ENCODE measurements around the gene TOR1AIP2. TPM values are rescaled to one million over a fixed set of nuclear protein-coding genes. Genes with fewer than 3 reads are reported as not detected.

Gene TOR1AIP2
- polyA plus RNA-seq, 1 donor from 2014 or later: 10.8 TPM

DNA sequence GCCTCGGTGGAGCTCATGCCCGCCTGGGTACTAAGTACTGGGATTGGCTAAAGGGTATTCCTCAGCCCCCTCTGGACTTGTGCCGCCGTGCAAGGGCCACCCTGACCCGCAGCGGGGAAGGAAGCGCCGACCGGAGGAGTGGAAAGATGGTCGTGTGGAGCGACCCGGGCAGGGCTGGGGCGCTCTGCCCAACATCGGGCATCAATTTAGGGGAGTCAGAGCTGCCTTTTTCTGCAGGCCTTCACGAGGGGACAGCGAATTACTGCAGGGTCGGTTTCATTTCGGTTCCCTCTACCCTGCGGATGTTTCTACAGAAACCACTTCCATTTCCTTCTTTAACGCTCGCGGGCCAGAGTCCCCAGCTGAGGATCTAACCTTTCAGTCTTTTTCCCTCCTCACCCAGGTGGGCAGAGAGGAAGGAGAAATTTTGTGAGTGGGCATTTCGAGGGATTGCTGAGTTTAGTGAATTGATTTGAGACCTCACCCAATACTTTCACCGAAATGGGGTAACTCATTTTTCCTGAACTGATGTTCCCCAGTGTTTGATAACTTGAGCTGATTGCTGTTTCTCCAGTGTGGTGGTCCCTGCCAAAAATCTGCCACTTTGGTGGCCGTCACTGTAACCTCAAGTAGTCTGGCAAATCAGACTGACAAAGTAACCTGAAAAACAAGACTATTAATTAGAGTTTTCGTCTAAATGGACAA lies 5.6 kb upstream of the TOR1AIP2 start:
- H3K4me3 Mint-ChIP-seq: peak overlapping the region; percentile 90 to 100 (median 98)

DNA sequence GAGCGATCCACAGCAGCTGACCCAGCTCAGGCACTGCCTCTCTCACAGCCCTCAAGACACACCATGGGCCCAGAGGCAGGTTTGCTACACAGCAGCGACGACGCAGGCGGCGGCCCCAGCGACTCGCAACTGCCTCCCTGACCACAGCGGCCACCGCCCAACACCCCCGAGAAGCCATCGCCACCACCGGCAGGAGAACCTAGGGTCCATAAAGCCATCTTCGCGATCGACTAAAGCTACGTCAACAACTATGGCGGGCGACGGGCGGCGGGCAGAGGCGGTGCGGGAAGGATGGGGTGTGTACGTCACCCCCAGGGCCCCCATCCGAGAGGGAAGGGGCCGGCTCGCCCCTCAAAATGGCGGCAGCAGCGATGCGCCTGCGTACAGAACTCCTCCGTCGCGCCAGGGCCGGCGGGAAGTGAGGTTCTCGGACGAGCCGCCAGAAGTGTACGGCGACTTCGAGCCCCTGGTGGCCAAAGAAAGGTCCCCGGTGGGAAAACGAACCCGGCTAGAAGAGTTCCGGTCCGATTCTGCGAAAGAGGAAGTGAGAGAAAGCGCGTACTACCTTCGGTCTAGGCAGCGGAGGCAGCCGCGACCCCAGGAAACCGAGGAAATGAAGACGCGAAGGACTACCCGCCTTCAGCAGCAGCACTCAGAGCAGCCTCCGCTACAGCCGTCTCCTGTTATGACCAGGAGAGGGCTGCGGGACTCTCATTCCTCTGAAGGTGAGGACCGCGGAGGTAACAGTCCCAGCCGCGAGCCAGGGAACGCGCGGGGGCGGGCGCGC lies 4.8 kb upstream of the TOR1AIP2 start, which contains the start of gene TOR1AIP1:
Gene TOR1AIP1, plus strand, starts transcription at position 33 of the 787 bp plus-strand sequence. Its CDS starts 218 bp downstream, at position 251.
- H3K4me1 Mint-ChIP-seq: peaks cover 36 to 44% (median 42%) of the 10 kb centered on the region in 3 donors
- peak within 1 kb of the TSS; percentile 90 to 100 (median 98) for H3K4me3 Mint-ChIP-seq
- no peaks in the 10 kb centered on the region for H3K9me3 Mint-ChIP-seq
- H3K36me3 Mint-ChIP-seq: no peaks in the 10 kb centered on the region
- peak within 1 kb of the TSS; percentile 97 to 100 (median 99) for H3K27ac Mint-ChIP-seq
- no peaks in the 10 kb centered on the region for H3K27me3 Mint-ChIP-seq

More for the DNA sequence above, 5.6 kb upstream of the TOR1AIP2 start:
- Mint-ChIP-seq H3K4me1 (peaks cover 38 to 45% (median 44%) of the 10 kb centered on the region in 3 donors), H3K36me3 (no peaks in the 10 kb centered on the region), H3K27me3 (no peaks in the 10 kb centered on the region), H3K9me3 (no peaks in the 10 kb centered on the region), H3K27ac (peak overlapping the region; percentile 97 to 100 (median 99))

GRCh38 chr1:179881642-179882252 lies 4.1 kb upstream of the TOR1AIP2 start:
- H3K27ac Mint-ChIP-seq: peak overlapping the region; percentile 97 to 100 (median 99)
- H3K4me1 Mint-ChIP-seq: peaks cover 36 to 41% (median 39%) of the 10 kb centered on the region in 3 donors
- no peaks in the 10 kb centered on the region for H3K36me3 Mint-ChIP-seq
- H3K9me3 Mint-ChIP-seq: no peaks in the 10 kb centered on the region
- no peaks in the 10 kb centered on the region for H3K27me3 Mint-ChIP-seq
- peak overlapping the region; percentile 90 to 100 (median 98) for H3K4me3 Mint-ChIP-seq

DNA sequence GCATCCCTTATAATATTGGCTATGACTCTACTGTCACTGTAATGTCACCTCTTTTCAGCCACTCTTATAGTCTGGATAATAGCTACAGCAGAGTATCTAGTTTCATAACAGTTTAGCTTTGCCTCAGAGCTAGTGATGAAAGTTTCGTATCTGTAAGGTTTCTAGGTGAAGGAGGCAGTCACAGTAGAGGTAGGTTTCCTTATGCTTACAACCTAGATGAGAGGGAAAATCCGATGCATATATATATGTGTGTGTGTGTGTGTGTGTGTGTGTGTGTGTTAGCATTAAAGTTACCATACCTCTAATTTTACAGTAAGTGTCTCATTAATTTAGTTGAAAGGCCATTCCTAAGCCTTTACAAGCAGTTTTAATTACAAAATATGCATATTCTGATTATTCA lies 2.2 kb upstream of the TOR1AIP2 start:
- no peaks in the 10 kb centered on the region for H3K36me3 Mint-ChIP-seq
- no peaks in the 10 kb centered on the region for H3K27me3 Mint-ChIP-seq
- H3K9me3 Mint-ChIP-seq: no peaks in the 10 kb centered on the region
- H3K4me1 Mint-ChIP-seq: peaks cover 33 to 38% (median 37%) of the 10 kb centered on the region in 3 donors
- no peak overlapping the region for H3K27ac Mint-ChIP-seq
- H3K4me3 Mint-ChIP-seq: peak overlapping the region in 1 of 4 donors; percentile 68

GRCh38 chr1:179876300-179876715 lies 1.3 kb downstream of the TOR1AIP2 start:
- no peaks in the 10 kb centered on the region for H3K27me3 Mint-ChIP-seq
- H3K9me3 Mint-ChIP-seq: no peaks in the 10 kb centered on the region
- H3K4me3 Mint-ChIP-seq: peak overlapping the region; percentile 57 to 90 (median 88)
- peak overlapping the region; percentile 46 to 81 (median 57) for H3K27ac Mint-ChIP-seq
- H3K36me3 Mint-ChIP-seq: no peaks in the 10 kb centered on the region
- H3K4me1 Mint-ChIP-seq: peaks cover 27 to 46% (median 30%) of the 10 kb centered on the region in 3 donors

- Mint-ChIP-seq H3K36me3 (no peaks in the 10 kb centered on the region), H3K4me1 (peaks cover 26 to 47% (median 29%) of the 10 kb centered on the region in 3 donors), H3K4me3 (peak overlapping the region in 1 of 4 donors; percentile 45), H3K9me3 (no peaks in the 10 kb centered on the region), H3K27me3 (no peaks in the 10 kb centered on the region), H3K27ac (no peak overlapping the region)
Observed at GRCh38 chr1:179875596-179876299, 1.9 kb downstream of the TOR1AIP2 start.

DNA sequence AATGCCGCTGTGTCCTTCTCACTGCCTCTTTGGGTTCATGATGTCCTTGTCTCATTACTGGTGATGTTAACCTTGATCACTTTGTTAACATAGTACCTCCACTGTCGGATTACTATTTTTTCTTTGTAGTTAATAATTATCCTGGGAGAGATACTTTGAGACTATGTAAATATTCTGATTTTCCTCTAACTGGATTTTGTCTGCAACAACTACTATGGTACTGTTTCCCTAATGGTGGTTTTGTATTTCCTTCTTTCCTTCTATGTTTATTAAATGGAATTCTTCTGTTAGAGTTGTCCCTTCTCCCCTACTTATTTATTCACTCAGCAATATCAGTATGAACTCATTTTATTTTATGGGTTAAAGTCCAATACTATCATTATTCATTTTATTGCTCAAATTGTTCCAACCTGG lies 4.2 kb downstream of the TOR1AIP2 start:
- Mint-ChIP-seq H3K36me3 (no peaks in the 10 kb centered on the region), H3K9me3 (no peaks in the 10 kb centered on the region), H3K4me3 (peak overlapping the region in 1 of 4 donors; percentile 45), H3K27me3 (no peaks in the 10 kb centered on the region), H3K4me1 (peaks cover 26 to 44% (median 29%) of the 10 kb centered on the region in 3 donors), H3K27ac (peak overlapping the region in 2 of 3 donors; percentile 44 to 61)

DNA sequence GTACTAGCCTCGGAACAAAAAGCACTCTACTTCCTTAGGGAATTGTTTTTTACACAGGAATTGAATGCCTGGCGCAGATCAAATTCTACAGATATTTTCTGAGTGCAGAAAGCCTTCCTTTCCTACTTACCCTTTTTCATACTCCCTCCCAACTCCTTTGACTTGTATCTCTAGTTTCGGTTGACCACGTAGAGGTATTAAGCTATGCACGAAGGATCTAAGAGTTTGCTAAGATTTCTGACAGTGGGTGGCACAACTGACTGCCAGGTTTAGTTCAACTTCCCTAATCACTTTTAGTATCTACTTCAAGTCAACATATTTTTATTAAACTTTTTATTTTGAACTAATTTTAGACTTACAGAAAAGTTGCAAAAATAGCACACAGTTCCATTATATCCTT lies 5.0 kb downstream of the TOR1AIP2 start:
- peaks cover 22 to 41% (median 26%) of the 10 kb centered on the region in 3 donors for H3K4me1 Mint-ChIP-seq
- H3K27ac Mint-ChIP-seq: peak overlapping the region in 2 of 3 donors; percentile 37 to 72
- no peaks in the 10 kb centered on the region for H3K9me3 Mint-ChIP-seq
- no peaks in the 10 kb centered on the region for H3K36me3 Mint-ChIP-seq
- no peaks in the 10 kb centered on the region for H3K27me3 Mint-ChIP-seq
- peak overlapping the region in 1 of 4 donors; percentile 59 for H3K4me3 Mint-ChIP-seq

DNA sequence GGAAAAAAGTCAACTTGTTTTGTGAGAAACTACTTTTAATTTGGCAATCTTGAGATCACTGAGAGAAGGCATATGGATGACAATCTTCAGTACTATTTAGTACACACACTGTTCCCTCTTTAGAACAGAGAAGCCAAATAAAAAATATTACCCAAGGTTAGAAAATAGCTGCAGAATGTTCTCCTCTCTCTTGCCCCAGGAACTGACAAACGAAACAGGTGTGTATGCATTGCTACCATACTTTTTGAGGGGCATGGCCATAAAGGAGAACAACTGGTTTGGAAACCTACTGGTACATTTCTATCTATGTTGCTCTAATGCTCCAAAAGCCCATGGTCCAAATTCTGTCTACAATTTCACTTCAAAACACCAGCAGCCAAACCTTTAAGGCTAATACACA lies 5.7 kb downstream of the TOR1AIP2 start:
- Mint-ChIP-seq H3K4me1 (peaks cover 20 to 41% (median 23%) of the 10 kb centered on the region in 3 donors), H3K27ac (peak overlapping the region in 1 of 3 donors; percentile 47), H3K9me3 (no peaks in the 10 kb centered on the region)

GRCh38 chr1:179870870-179871269 lies 6.7 kb downstream of the TOR1AIP2 start:
- H3K36me3 Mint-ChIP-seq: no peaks in the 10 kb centered on the region
- H3K27me3 Mint-ChIP-seq: no peaks in the 10 kb centered on the region
- H3K4me3 Mint-ChIP-seq: no peak overlapping the region
- H3K27ac Mint-ChIP-seq: no peak overlapping the region
- peaks cover 16 to 35% (median 19%) of the 10 kb centered on the region in 3 donors for H3K4me1 Mint-ChIP-seq
- no peaks in the 10 kb centered on the region for H3K9me3 Mint-ChIP-seq

More for the DNA sequence above, 5.7 kb downstream of the TOR1AIP2 start:
- H3K36me3 Mint-ChIP-seq: no peaks in the 10 kb centered on the region
- H3K27me3 Mint-ChIP-seq: no peaks in the 10 kb centered on the region
- peak overlapping the region in 1 of 4 donors; percentile 14 for H3K4me3 Mint-ChIP-seq

GRCh38 chr1:179867493-179868330 lies 9.9 kb downstream of the TOR1AIP2 start:
- Mint-ChIP-seq H3K4me1 (peaks cover 8 to 18% (median 12%) of the 10 kb centered on the region in 3 donors), H3K27me3 (no peaks in the 10 kb centered on the region), H3K36me3 (peaks cover 2% of the 10 kb centered on the region), H3K4me3 (peak overlapping the region in 2 of 4 donors; percentile 28 to 44), H3K27ac (peak overlapping the region in 1 of 3 donors; percentile 19), H3K9me3 (no peaks in the 10 kb centered on the region)

DNA sequence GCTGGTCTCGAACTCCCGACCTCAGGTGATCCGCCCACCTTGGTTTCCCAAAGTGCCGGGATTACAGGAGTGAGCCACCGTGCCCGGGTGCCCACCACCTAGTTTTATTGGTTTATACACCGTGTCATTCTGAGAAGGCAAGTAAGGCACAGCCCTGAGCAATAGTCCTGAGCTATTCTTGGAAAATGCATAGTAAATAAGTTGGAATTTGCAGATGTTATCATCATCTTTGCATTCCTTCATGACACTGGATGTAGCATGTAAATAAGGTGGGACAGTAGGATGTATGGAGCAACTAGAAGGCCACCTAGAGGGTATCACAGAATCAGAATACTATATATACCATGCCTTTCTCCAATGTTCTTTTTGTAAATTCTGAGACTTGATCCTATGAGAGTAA lies 11.0 kb downstream of the TOR1AIP2 start:
- Mint-ChIP-seq H3K4me3 (no peak overlapping the region), H3K36me3 (peaks cover 2% of the 10 kb centered on the region), H3K9me3 (no peaks in the 10 kb centered on the region), H3K4me1 (peaks cover 0 to 9% (median 7%) of the 10 kb centered on the region in 3 donors), H3K27ac (no peak overlapping the region), H3K27me3 (no peaks in the 10 kb centered on the region)

- Mint-ChIP-seq H3K27me3 (no peaks in the 10 kb centered on the region), H3K27ac (no peak overlapping the region), H3K36me3 (peaks cover 2% of the 10 kb centered on the region), H3K4me3 (no peak overlapping the region), H3K4me1 (peaks cover 0 to 6% (median 0%) of the 10 kb centered on the region in 3 donors), H3K9me3 (no peaks in the 10 kb centered on the region)
Observed at GRCh38 chr1:179865377-179865776, 12.2 kb downstream of the TOR1AIP2 start.

All from IgD-negative memory B cell (primary cell).